ENCODE results near the gene GNAQ. TPM values are rescaled to one million over a fixed set of nuclear protein-coding genes. Genes with fewer than 3 reads are reported as not detected.

The GNAQ gene
- total and polyA plus RNA-seq, 2 of the 4 experiments (the other 2 are of a cell fraction), result 23.1 to 50.7 TPM

DNA sequence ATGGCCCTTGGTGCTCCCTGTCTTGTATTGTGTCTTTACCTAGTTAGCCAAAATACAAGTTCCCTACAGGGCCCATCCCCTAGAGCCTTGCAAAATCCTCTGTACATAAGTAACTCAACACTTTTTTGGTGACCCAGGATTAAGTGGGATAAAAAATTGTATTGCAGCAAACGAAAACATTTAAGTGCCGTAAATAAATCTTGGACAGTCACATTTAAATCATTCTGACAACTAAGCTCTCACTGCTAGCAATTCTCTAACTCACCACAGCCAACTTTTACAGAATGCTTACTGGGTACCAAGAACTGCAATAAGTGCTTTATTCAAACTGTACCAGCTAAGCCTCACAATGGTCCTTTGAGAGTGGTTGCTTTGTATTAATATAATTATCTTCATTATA lies 56.6 kb downstream of the GNAQ start:
- intact Hi-C loops (cut with micrococcal nuclease), result no loop called here
- H3K56ac ChIP-seq (ENCODE audit: extremely low read depth, insufficient read depth, low read length), result no peak overlapping the region
- CTCF ChIA-PET, result no interaction called here
- no peak overlapping the region for H3K4me2 ChIP-seq (ENCODE audit: low read depth, low read length)
- H3K9me3 ChIP-seq (ENCODE audit: control insufficient read depth, insufficient read depth, low read length), result no peaks in the 10 kb centered on the region
- no peak overlapping the region for H4K8ac ChIP-seq (ENCODE audit: low read depth in 2 of 2, low read length in 2 of 2)
- no peak for DNase-seq
- BruUV-seq (replicated peaks), result no TSS peak
- H2BK20ac ChIP-seq (ENCODE audit: low read depth, low read length), result no peak overlapping the region
- no peak for ATAC-seq (ENCODE audit: low read depth)
- H3K18ac ChIP-seq (ENCODE audit: low read depth, low read length), result no peak overlapping the region
- no peak overlapping the region for H4K5ac ChIP-seq (ENCODE audit: low read depth, low read length)
- H3K27me3 ChIP-seq (ENCODE audit: control insufficient read depth, insufficient read depth, low read length), result no peaks in the 10 kb centered on the region
- TF ChIP-seq RAD21 (IDR thresholded peaks at IDR 0.05; ENCODE audit: low read length) (no peak), MAZ (IDR thresholded peaks at IDR 0.05; ENCODE audit: borderline replicate concordance, low read depth, low read length) (no peak), NFE2L2 (IDR thresholded peaks at IDR 0.05; ENCODE audit: low read depth, low read length) (no peak), BHLHE40 (IDR thresholded peaks at IDR 0.05; ENCODE audit: low read depth, low read length) (no peak), MXI1 (IDR thresholded peaks at IDR 0.05; ENCODE audit: borderline replicate concordance, low read depth, low read length) (no peak), RCOR1 (IDR thresholded peaks at IDR 0.05; ENCODE audit: insufficient replicate concordance, low read length) (no peak), CEBPB (IDR thresholded peaks at IDR 0.05; ENCODE audit: low read depth, low read length) (no peak), RFX5 (IDR thresholded peaks at IDR 0.05; ENCODE audit: low read depth, low read length) (no peak), MAFK (IDR thresholded peaks at IDR 0.05; ENCODE audit: low read depth, low read length) (no peak), FOS (IDR thresholded peaks at IDR 0.05; ENCODE audit: low read depth, low read length) (no peak)
- TF ChIP-seq, protein P1, sequence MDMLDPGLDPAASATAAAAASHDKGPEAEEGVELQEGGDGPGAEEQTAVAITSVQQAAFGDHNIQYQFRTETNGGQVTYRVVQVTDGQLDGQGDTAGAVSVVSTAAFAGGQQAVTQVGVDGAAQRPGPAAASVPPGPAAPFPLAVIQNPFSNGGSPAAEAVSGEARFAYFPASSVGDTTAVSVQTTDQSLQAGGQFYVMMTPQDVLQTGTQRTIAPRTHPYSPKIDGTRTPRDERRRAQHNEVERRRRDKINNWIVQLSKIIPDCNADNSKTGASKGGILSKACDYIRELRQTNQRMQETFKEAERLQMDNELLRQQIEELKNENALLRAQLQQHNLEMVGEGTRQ (IDR thresholded peaks at IDR 0.05; ENCODE audit: low read depth, low read length), result no peak
- TF ChIP-seq, protein P2, sequence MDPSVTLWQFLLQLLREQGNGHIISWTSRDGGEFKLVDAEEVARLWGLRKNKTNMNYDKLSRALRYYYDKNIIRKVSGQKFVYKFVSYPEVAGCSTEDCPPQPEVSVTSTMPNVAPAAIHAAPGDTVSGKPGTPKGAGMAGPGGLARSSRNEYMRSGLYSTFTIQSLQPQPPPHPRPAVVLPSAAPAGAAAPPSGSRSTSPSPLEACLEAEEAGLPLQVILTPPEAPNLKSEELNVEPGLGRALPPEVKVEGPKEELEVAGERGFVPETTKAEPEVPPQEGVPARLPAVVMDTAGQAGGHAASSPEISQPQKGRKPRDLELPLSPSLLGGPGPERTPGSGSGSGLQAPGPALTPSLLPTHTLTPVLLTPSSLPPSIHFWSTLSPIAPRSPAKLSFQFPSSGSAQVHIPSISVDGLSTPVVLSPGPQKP (IDR thresholded peaks at IDR 0.05; ENCODE audit: borderline replicate concordance, low read depth, low read length), result no peak
- POLR2A ChIA-PET (ENCODE audit: unreplicated experiment), result no interaction called here
- no peak overlapping the region for H3K9ac ChIP-seq (ENCODE audit: low read depth, low read length)
- in situ Hi-C loops (cut with MboI; ENCODE audit: low sequenced_read_pairs), result no loop called here
- no peak overlapping the region for H3K23ac ChIP-seq (ENCODE audit: low read depth, low read length)
- no peak overlapping the region for H2AK5ac ChIP-seq (ENCODE audit: low read depth, low read length)
- no peak overlapping the region for H2BK15ac ChIP-seq (ENCODE audit: low read depth, low read length)
- no peak overlapping the region for H2BK5ac ChIP-seq (ENCODE audit: low read depth, low read length, poor library complexity, severe bottlenecking)
- H3K4me3 ChIP-seq (ENCODE audit: insufficient read depth, low read depth, low read length), result no peak overlapping the region
- no peak overlapping the region for H4K91ac ChIP-seq (ENCODE audit: insufficient read depth, low read depth, low read length)
- peaks cover 24 to 63% of the 10 kb centered on the region in 2 experiments for H3K79me1 ChIP-seq (ENCODE audit: low read depth in 1 of 2, low read length in 2 of 2)
- no peak overlapping the region for H3K14ac ChIP-seq (replicated peaks; ENCODE audit: low read depth, low read length)
- peaks cover 7% of the 10 kb centered on the region; the same call in 1 of the 2 replicates for H3K9me1 ChIP-seq (ENCODE audit: insufficient read depth, low read length)
- H3K4ac ChIP-seq (ENCODE audit: low read depth, low read length), result no peak overlapping the region
- H2AK9ac ChIP-seq (replicated peaks; ENCODE audit: low read depth, low read length, poor library complexity), result no peak overlapping the region
- dilution Hi-C loops (cut with HindIII; ENCODE audit: low sequenced_read_pairs, unreplicated experiment), result no loop called here
- H2AFZ ChIP-seq (replicated peaks; ENCODE audit: low read length, poor library complexity), result no peak overlapping the region
- peaks cover 2% of the 10 kb centered on the region; the same call in 1 of the 2 replicates for H3K36me3 ChIP-seq (ENCODE audit: control insufficient read depth, insufficient read depth, low read length)
- H3K4me1 ChIP-seq (ENCODE audit: control insufficient read depth, insufficient read depth, low read length), result peaks cover 5% of the 10 kb centered on the region
- no peak overlapping the region for H2BK120ac ChIP-seq (ENCODE audit: low read depth, low read length)
- WGBS, 2 experiments (ENCODE audit: extremely low coverage in 2 of 2, insufficient read length in 1 of 2), result no CpG with 5 or more reads among the region's 2 CpGs
- no peak overlapping the region for H3K27ac ChIP-seq (ENCODE audit: insufficient read depth, low read length)
- H4K20me1 ChIP-seq (ENCODE audit: insufficient read depth, low read length), result peaks cover 28% of the 10 kb centered on the region

Measured in IMR-90 (cell line).